Stimulated activated CD4-positive, alpha-beta T cell treated with anti-CD3 and anti-CD28 coated beads, Interleukin-1b, Interleukin-23, amount 100 ng/mL, for 48 hours (primary cell): ENCODE data around the gene CDH23.
"Not testable (repeated sequence)": the region's sequence is repeated elsewhere in the genome, so short reads cannot be mapped to it uniquely, and the experiment has no call there.

Experiments
- DNase-seq: peaks from one replicate; pipeline ENCODE4 v3.0.0-alpha.2; 2020

CDH23 gene

DNA sequence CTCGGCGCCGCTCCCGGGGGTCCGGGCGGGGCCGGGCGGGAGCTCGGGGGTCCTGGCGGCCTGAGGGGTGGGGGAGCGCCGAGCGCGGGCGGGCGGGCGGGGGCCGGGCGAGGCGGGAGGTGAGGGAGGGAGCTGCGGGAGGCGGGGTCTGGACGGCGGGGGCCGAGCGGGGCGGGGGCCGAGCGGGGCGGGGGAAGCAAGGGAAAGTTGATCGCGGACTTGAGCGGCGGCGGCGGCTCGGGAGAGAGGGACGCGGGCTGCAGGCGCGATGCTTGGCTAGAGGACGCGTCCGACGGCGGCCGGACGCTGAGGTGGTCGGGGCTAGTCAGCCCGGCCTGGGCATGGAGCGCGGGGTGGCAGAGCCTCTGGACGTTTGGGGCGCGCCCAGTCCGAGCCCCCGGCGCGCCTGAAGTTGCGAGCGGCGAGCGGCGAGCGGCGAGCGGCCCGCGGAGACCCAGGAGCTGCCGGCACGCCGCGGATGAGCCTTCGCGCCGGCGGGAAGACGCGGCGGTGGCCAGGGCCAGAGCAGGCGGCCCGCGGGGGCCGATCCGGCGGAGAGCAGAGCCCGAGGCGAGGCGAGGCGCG is at the start of gene CDH23:
Gene CDH23, plus strand, starts transcription at position 210 of the 585 bp plus-strand sequence. CDS start 42,912 bp downstream, outside the sequence.
- DNase-seq: no peak

DNA sequence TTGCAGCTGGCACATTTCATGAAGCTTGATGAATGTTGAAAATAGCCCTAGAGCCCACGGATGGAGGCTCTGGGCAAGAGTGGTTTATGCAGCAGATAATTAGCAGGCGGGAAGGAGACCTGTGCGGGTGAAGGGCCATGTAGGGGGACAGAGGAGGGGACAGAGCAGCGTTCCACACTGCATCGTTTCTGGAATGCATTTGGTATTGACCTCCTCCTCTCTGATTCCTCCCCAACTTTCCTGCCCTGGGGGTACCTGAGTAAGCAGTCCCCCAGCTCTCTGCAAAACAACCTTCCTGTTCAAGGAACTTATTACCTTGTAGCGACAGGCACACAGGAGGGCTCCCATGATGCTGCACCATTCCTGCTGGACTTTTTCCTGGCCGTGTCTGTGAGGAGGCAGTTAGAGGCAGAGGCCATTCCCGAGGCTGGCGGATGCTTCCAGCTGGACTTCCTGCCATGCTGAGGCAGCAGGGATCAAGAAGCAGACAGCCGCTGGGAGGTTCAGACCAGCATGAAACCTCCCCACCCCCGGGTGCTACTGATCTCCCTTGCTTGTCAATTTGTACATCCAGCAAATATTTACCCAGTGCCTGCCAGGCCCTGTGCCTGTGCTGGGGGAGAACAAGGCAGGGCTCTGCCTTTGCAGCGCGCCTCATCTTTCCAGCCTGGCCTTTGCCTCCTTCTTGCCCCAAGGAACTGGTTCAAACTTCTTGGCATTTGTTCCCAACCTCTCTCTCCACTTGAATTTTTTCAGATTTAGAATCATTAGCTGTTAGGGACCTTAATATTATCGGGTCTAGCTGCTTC is 48.9 kb upstream of the CDH23 start:
- no peak for DNase-seq

DNA sequence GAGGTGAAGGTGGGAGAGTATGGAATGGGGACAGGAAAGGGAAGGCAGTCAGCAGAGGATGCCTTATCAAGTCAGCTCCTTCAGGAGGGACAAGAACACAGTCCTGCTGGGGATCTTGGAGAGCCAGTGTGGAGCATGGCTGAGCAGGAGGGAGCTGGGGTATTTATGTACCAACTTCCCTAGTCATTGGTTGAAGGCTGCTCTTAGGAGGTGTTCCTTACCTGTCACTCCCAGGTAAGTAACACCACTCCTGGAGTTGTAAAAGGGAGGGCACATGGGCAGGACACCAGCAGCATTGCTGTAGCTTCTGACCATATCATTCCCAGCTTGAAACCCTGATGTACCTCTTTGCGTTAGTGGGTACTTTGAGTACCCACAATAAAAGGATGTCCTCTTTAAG is 47.9 kb upstream of the CDH23 start:
- DNase-seq: no peak

DNA sequence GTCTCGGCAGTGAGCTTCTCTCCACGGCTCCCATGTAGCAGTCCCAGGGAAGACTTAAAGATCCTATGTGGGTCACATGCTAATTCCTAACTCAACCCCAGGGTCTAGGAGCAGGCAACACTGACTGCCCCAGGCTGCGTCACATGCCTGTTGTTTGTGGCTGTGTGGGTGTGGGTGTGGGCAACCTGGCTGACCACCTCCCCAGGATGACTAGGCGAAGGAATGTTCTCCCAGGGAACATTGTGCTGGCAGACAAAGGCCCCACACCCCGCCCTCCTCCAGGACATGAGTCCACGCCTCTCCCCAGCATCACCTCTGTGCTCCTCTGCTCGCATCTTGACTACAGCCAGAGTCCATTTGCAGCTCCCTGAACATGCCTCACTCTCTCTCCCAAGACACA is 47.3 kb upstream of the CDH23 start:
- DNase-seq: no peak

DNA sequence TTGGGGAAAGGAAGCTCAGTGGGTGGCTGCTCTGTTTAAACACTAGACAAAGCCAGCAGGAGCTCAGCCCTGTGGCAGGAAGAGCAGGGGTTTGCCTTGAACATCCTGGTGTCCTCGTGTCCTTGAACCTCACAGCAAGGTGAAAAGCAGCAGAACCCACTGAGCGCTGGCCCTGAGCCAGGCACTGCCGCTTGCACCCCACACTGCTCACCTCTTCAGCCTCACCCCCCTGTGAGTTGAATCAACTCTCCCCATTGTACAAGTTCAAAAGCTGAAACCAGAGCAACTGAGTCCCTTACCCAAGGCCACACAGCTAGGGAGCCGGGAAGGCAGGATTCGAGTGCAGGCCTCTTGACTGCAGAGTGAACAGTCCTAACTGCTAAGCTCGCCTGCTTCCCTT is 45.6 kb upstream of the CDH23 start:
- DNase-seq: no peak

DNA sequence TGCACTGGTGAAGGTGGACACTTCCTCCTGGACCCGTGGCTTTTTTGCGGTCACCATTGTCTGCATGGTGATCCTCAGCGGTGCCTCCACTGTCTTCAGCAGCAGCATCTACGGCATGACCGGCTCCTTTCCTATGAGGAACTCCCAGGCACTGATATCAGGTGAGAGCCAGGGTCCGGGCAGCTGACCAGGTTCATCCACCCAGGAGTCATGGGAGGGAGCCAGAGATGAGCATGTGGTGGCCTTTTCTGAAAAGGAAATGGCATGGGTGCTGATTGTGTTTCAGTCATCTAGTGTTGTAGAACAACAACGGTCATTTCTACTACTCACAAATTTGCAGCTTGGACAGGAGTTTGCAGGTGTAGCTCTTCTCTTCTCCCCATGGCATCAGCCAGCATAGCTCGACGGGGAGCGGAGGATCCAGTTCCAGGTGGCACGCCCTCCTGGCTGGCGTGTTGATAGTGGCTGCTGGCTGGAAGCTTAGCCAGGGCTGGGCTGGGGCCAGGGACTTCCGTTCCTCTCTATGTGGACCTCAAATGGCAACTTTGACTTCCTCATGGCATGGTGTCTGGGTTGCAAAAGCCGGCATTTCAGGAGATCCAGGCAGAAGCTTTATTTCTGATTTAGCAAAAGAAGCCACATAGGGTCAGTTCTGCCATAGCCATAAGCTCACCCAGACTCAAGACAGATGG is 44.9 kb upstream of the CDH23 start:
- DNase-seq: no peak

DNA sequence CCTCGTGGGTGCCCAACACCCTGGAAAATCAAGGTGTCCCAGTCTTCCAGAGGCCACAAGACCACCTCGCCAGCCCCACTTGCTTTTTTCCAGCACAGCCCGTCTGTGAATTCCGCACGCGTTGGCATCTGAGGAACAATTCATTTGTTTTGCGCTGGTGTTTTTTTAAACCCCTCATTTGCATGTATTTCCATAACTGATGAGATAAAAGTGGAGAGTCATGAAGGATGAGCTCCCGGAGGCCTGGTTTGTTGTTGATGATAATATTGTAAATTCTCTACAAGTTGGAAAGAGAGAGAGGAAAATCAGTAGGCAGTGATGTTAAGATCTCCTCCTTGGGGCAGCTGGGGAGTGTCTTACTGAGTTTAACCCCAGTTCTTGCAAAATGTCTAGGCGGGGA is 43.1 kb upstream of the CDH23 start:
- DNase-seq: no peak

DNA sequence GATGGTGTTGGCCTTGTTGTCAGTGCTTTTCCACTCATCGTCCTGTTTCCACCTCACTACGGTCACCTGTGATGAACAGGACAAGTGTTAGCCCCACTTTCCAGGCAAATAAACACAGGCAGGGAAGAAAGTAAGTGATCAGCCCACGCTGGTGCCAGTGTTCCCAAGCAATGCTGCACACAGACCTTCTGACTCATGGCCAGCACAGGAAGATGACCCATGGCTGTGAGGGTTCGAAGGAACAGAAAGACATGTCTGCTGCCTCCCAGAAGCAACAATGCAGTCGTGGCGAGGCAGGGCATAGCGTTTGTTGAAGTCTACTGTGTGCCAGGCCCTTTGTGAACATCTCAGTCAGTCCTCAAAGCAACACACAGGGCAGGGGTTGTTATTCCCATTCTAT is 41.9 kb upstream of the CDH23 start:
- DNase-seq: no peak

DNA sequence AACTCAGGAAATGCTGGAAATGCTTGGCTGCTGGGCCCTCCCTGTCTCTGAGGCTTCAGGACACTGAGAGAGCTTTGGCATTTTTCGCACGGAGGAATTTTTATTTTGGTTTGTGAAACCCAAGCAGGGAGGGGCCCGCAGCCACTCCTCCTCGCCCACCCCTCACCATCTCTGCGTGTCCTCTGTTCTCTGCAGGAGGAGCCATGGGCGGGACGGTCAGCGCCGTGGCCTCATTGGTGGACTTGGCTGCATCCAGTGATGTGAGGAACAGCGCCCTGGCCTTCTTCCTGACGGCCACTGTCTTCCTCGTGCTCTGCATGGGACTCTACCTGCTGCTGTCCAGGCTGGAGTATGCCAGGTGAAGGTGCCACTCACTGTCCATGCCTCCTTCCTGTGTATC is 40.8 kb upstream of the CDH23 start:
- DNase-seq: no peak

DNA sequence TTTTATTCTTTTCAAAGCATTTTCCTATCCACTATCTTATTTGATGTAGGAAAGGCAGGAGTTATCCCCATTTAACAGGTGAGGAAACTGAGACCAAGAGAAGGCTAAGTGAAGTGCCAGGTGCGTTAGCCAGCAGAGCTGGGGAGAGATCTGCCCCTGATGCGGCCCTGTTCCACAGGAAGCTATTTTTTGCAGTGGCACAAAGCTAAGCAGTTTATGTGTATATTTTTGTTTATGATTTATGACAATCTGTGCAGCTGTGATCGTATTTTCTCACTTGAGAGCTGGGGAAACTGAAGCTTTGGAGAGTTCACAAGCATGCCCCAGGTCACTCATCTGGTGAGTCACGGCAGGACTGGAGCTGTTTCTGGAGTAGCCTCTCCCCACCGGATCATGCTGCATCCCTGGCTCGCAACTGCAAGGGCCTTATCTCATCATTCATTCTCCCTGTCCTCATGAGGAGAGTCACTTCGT is 38.9 kb upstream of the CDH23 start:
- no peak for DNase-seq

DNA sequence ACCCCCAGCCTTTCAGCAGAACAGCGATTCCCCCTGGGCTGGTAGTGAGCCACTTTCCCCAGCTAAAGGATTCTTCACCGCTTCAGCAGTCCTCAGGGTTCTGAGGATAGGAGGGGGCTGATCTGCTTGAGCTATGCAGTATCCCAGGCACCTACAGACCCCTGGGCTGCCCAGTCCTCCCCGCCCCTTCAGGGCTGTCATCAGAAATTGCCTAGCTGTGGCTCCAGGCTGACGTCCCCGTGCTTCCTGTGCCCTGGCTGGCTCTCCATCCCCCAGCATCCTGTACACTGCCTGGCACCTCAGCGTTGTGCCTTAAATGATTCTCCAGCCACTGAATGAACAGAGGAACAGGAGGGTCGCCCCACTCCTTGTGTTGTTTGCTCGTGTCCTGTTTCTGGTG is 38.4 kb upstream of the CDH23 start:
- no peak for DNase-seq

DNA sequence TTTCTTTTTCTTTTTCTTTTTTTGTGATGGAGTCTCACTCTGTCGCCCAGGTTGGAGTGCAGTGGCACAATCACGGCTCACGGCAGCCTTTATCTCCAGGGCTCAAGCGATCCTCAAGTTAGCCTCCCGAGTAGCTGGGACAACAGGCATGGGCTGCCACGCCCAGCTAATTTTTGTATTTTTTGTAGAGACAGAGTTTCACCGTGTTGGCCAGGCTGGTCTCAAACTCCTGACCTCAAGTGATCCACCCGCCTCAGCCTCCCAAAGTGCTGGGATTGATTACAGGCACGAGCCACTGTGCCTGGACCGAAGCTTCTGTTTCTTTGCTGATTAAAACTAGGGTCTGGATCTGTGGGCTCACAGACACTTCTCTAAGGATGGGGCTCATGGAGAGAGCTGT is 37.8 kb upstream of the CDH23 start:
- not testable (repeated sequence) for DNase-seq

DNA sequence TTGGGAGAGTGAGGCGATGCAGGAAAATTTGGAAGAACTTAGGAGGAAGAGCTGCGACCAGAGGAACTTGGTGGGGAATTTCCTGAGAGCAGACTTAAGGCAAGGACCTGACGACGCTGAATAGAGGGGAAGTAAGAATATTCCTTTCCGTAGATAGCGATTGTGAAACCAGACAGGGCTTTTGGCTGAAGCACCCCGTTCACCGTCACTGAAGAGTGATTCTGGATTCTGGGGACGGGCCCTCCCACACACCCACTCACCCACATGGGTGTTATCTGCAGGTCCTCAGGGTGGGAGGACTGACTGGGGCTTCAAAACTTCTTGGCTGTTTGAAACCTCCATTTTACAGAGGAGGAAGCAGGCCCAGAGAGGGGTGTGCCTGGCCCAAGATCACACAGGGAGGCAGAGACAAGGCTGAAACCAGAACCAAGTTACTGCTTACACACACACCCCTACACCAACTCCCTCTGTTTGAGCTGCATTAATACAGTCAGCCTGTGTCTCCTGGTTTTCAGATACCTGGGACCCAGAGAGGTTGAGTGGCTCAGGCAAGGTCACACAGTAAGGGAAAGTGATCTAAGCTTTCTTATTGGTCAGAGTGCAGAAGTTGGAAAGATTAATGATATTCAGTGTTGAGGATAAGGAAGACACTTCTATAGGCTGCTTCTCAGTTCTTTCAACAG is 37.2 kb upstream of the CDH23 start:
- DNase-seq: no peak

DNA sequence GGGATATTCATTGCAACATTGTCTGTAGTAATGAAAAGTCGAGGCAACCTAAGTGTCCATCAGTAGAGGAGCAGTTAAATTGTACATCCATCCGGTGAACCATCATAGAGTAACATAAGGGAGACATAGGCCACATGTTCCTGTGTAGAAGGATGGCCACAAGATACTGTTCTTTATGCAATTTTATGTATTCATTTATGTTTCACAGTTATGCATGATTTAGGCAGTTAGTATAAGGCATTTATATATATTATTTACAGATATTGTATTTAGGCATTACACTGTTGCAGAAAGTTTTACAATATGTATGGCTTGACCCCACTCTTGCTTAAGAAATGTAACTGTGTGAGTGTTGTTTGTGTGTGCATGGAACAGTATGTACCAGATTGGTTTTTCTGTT is 36.0 kb upstream of the CDH23 start:
- no peak for DNase-seq

DNA sequence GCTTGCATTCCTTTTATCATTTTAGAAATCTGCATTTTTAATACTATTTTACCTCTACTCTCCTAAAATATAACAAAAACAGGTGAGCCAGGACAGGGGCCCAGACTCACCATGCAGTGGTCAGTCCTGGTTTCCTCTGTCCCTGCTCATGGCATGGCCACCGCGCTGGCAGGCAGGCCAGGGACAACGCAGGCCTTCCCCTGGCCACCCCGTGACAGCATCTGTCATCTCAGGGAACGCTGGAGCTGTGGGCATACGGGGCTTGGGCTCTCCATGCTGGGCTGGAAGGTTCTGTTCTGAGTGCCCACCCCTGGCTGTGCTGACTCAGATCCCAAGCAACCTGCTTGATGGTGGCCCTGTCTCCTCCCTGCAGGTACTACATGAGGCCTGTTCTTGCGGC is 35.1 kb upstream of the CDH23 start:
- no peak for DNase-seq

DNA sequence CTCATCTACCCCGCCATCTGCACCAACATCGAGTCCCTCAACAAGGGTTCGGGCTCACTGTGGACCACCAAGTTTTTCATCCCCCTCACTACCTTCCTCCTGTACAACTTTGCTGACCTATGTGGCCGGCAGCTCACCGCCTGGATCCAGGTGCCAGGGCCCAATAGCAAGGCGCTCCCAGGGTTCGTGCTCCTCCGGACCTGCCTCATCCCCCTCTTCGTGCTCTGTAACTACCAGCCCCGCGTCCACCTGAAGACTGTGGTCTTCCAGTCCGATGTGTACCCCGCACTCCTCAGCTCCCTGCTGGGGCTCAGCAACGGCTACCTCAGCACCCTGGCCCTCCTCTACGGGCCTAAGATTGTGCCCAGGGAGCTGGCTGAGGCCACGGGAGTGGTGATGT is 34.6 kb upstream of the CDH23 start:
- no peak for DNase-seq

DNA sequence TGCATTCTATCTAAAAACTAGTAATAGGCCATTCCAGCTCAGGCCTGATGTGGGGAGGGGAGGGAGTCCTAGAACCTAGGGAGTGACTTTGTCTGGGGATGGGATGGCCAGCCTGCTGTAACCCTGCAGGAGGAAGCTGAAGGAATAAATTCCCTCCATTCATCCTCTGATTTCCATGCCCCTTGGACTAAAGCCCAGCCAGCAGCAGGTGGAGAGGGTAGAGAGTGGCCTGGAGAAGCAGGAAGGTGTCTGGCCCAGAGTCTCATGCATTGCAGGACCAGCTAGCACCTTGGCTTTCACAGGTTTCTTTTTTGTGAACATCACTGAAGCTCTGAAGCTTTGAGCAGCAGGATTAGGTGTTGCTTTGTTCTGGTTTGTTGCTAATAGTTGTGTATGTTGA is 32.8 kb upstream of the CDH23 start:
- no peak for DNase-seq

DNA sequence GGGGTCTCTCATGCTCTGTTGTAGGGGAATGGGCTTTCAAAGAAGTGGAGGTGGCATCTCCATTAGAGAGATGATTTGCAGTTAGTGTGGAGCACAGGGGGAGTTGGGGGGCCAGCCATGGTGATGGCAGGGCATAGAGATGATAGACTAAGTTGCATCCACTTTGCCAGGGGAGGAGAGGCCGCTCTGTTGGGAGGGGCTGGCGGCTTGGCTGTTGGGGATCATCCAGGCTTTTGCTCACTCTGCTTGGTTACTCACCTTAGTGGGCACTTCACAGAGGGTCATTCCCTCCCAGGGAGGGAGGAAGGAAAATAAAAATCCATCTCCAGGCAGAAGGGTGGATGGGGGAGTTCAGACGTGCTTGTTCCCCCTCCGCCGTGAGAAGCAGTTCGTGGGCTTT is 31.4 kb upstream of the CDH23 start:
- no peak for DNase-seq

DNA sequence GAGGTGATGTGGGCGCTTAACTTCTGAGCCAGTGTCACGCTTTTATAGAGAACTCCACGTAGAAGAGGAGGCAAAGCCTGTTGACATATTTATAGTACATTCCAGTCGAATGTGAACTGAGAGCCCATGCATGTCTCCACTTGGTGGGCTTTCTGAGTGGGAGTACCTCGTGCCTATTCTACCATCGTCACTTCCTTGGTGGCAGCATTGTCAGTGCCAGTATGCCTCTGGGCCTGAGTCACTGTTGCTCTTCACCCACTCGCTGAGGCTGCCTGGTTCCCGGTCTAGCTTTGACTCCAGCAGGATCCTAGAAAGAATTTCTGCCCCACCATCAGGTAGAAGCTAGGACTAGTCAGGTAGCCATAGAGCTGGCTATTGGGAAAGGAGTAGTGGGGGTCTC is 30.0 kb upstream of the CDH23 start:
- no peak for DNase-seq

DNA sequence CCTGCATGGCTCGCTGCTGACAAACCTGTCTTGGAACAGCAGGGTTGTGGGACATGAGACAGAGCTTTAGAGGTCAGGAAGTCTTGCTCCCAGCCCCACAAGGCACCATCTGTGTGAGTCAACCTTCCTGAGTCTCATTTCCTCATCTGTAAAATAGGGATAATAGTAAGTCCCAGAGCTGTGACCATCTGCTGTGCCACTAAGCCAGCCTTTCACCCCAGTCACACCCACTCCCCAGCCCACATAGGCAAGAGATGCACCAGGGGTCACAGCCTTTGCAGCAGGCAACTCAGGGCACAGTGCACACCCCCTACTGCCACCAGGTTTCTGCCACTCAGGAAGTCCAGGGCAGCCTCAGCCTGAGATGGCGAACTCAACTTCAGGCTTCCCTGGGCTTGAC is 29.4 kb upstream of the CDH23 start:
- DNase-seq: no peak

DNA sequence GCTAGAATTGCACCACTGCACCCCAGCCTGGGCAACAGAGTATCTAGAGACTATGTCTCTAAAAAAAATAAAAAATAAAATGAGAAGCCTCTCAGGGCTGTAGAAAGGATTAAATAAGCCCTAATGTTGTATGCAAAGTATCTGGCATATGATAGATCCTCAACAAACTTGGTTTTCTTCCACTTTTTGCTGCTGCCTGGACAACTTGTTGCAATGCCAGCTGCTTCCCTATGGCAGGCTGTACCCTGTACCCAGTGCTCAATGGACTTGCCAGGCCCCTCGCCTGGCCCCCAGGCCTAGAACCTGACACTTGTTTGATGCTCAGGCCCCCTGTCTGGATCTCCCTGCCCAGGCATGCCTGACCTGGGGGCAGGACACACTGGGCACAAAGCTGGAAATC is 28.5 kb upstream of the CDH23 start:
- no peak for DNase-seq

DNA sequence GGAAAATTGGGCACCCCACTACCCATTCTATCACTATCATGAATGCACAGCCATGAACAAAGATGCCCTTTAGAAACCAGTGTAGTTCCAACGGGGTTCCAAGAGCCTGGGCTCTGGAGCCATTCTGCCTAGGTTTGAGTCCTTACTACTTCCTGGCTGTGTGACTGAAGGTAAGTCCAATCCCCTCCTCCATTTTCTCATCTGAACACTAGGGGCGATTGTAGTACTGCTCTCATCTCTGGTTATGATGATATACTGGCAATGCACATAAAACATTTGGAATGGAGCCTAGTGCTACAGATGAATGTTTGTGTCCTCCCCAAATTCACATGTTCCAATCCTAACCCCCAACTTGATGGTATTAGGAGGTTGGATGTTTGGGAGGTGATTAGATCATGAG is 28.1 kb upstream of the CDH23 start:
- no peak for DNase-seq

DNA sequence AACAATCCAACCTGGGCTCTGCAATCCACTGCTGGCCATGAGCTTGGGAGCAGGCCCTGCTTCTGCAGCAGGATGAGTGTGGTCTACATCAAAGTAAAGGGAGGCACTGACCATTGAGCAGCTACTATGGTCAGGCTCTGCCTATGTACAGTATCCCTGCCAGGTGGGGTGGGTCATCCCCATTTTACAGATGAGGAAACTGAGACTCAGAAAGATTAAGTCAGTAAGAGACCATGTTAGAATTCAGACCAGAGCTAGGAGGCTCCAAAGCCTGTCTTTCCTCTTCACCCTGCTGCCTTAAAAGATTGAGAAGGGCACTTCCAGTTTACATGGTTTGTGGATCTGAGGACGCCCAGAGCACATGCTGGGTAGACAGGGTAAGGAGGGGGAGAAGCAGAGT is 27.1 kb upstream of the CDH23 start:
- DNase-seq: no peak

DNA sequence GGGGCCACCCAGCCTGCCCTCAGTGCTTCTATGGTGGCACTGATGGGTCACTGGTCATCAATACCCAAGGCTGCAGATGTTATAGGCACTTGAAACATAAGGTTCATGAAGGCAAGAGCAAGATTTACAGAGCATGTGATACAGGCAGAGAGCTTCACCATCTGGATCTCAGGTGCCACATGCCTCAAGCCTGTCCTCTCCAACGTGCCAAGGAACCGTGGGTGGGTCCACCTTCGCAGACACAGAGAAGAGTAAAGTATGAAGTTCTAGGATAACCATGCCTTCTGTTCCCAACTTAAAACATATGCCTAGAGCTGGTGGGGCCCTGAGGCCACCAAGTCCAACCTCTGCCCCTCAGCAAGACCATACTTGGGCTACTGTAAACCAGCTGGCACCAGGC is 26.7 kb upstream of the CDH23 start:
- DNase-seq: no peak
